Erythroblast (primary cell): ENCODE data around the gene TXNDC5.

Source experiments
- GATA1 ChIP-seq: IDR thresholded peaks from 2 replicates; pipeline ENCODE4 v1.6.1; 2011; ENCODE audit warnings: low read depth, mild to moderate bottlenecking, control low read depth, low read length, moderate library complexity
- POLR2A ChIP-seq: IDR thresholded peaks from 2 replicates; pipeline ENCODE4 v1.6.1; 2011; ENCODE audit warnings: mild to moderate bottlenecking, low read length

- TF ChIP-seq POLR2A (no peak), GATA1 (no peak)
Observed at GRCh38 chr6:7933794-7934193, 23.2 kb upstream of the TXNDC5 start.
